HG03521 (cell line): Measurements from ENCODE around the gene PMPCA.

Experiments used
- ATAC-seq: cut with Tn5 transposase; IDR thresholded peaks from one replicate; pipeline ENCODE4 v1.9.1; 2021; ENCODE audit warnings: mild to moderate bottlenecking, moderate library complexity; ENCODE audit not compliant: unreplicated experiment

PMPCA gene

DNA sequence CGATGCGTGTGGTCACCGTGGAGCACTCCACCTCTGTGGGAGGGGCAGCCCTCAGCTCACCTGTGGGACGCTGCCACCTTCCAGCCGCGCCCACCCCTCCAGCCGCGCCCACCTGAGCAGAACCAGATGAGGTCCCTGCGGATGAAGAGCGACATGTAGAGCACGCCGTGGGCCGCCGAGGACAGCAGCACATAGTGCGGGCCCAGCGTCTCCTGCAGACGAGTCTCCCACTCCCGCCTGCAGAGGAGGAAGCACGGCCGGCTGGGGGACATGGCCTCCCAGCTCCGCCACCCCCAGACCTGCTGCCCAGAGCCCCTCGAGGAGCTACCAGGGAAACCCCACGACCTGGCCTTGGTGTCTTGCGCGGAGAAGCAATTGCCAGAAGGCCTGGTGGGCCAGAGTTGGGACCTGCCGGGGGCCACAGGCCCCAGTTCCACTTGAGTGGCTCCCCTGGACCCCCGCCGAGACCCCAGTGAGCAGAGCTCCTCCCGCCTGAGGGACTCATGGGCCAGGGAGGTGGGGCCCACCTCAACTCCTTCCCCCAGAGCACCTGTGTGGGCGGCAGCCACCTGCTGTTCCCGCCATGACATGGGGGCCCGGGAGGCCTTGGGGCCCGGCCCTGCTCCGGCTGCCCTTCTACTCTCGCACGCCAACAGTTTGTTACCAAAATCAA is 22.7 kb downstream of the PMPCA start:
- no peak for ATAC-seq

DNA sequence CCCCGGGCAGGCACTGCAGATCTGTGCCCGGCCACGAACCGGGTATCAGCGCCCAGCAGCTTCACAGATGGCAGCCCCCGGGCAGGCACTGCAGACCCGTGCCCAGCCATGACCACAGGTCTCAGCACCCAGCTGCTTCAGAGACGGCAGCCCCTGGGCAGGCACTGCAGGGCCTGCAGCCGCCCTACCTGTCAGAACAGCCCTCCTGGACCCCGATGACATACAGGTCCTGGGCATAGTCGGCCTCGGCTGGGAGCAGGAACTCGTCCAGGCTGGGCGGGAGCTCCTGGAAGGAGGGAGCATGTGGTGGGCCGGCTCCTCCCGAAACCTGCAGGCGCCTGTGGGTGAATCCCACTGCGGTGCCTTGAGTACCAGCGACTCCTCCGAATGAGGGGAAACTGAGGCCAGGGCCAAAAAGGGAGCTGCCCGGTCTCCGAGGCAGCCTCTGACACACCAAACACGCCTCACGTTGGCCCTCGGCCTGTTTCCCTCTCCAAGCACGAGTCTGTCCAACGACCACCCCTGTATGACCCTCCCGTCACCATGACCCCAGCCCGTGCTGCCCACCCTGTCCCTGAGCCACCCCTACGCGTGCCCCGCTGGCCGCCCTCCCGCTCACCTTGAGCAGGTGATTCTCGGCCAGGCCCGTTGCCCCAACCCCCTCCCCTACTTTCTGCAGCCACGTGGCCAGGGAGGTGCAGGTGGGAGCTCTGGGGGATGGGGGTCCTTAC is 23.6 kb downstream of the PMPCA start:
- ATAC-seq: no peak

DNA sequence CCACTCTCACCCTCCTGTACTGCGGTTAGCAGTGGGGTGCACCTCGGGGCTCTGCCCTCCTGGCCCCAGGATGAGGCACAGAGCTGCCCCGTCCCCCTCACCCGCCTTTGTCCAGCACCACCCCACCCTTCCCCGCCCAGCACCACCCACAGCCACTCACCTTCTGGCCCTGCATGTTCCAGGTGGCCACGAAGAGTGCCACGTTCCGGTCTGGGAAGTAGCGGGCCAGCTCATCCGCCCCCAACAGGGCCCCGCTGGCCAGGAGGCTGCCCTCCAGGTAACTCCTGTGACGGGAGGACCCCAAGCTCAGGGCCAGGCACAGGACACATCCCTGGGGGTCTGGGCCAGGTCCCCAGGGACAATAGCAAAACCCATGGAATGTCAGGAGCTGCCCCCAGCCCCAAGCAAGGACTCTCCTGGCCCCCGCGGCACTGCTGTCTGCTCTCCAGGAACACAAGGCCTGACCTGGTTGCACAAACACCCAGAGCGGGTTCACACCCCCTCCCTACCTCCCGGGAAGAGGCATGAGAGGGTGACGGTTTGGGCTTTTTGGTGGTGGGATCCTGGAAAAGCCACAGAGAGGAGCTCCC is 24.2 kb downstream of the PMPCA start:
- no peak for ATAC-seq

DNA sequence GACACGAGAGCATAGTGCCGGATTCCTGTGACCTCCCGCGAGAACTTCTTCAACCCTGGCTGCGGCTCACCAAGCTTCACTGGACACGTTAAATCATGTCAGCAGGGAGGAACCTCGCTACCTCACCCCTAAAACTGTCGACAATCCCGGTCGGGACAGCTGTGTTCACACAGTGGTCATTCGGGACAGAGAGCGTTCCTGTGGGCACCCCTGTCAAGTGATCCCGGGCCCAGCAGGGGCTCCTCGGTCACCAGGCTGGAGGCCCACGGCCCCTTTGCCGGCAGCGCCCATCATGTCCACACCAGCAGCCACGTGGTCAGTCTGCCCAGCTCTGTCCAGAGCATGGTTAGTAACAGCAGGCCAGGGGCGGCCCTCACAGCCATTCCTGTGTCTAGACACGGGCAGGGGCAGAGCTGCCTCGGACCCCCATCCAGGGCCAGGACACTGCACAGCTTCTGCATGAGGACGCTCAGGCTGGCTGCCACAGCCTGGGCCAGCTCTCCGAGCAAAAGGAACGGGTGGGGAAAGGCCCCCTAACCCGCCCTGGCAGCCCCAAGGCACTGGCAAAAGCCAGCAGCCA is 25.7 kb downstream of the PMPCA start:
- no peak for ATAC-seq

DNA sequence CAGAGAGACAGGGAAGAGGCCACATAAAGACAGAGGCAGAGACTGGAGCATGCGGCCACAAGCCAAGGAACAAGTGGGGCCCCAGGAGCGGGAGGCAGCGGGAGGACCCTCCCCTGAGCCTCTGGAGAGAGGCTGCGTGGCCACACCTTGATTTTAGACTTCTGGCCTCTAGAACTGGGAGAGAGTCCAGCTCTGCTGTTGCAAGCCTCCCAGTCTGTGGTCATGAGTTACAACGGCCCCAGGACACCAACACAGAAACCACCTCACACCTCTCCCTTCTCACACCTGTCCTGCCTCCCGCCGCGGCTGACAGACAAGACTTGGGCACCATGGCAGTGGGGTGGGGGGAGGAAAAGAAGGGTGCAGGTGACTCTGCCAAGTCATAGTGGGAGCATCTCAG is 27.0 kb downstream of the PMPCA start:
- ATAC-seq: no peak

DNA sequence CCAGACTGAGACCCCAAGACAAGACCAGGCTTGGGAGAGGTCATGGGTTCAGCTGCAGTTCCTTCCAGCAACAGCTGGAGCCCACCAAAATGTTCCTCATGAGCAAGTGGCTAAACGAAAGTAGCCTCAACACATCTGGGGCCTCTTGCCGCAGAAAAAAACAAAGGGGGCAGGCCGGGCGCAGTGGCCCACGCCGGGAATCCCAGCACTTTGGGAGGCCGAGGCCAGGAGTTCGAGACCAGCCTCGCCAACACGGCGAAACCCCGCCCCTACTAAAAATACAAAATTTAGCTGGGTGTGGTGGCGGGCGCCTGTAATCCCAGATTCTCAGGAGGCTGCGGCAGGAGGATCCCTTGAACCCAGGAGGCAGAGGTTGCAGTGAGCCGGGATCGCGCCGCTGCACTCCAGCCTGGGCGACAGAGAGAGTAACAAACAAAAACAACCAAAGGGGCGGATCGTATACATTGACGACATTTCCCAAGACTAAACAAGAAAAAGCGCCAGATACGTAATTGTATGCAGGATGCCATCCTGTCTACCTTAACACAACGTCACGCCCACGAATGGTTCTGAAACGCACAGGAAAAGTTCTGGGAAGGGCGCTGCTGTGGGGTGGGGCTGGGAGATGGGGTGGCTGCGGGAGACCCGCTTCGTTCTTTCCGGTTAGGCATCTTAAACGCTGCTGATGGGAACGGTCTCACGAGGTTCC is 27.5 kb downstream of the PMPCA start:
- ATAC-seq: no peak

DNA sequence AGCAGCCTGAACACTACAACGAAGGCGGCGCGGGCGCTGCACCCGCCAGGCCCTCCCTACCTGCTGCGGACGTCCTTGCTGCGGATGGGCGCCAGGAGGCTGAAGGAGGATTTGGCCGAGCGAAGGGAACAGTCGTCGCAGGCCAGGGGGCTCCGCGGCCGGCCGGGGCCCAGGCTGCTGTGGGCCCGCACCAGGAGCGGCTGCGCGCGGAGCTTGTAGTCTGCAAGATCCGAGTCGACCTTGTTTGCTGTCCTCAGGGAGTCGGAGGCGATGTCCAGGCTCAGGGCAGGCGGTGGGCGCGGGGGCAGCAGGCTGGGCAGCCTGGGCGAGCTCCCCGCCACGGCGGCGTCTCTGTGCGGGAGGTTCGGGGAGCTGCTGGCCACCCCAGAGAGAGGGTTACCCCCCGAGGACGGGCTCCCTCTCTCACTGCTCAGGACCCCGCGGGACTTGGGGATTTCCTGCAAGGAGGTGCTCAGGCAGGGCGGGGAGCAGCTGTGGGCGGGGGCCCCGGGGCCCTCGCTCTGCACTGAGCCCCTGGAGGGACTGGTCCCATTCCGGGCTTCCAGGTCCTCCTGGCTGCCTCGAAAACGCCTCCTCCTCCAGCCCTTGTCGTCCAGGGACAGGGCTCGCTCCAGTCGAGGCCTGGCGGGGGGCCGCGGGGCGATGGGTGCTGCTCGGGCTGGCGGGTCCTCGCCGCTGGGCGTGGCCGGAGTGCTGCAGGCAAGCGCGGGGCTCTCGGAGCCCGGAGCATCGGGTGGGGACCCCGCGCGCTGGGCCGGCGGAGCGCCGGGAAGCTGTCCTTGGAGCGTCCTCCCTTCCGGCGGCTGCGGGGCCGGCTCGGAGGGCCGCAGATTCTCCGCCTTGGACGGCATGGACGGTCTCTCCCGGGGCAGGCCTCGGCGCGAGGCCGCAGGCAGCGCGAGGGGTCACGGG is 28.4 kb downstream of the PMPCA start:
- ATAC-seq: peak; percentile 37

DNA sequence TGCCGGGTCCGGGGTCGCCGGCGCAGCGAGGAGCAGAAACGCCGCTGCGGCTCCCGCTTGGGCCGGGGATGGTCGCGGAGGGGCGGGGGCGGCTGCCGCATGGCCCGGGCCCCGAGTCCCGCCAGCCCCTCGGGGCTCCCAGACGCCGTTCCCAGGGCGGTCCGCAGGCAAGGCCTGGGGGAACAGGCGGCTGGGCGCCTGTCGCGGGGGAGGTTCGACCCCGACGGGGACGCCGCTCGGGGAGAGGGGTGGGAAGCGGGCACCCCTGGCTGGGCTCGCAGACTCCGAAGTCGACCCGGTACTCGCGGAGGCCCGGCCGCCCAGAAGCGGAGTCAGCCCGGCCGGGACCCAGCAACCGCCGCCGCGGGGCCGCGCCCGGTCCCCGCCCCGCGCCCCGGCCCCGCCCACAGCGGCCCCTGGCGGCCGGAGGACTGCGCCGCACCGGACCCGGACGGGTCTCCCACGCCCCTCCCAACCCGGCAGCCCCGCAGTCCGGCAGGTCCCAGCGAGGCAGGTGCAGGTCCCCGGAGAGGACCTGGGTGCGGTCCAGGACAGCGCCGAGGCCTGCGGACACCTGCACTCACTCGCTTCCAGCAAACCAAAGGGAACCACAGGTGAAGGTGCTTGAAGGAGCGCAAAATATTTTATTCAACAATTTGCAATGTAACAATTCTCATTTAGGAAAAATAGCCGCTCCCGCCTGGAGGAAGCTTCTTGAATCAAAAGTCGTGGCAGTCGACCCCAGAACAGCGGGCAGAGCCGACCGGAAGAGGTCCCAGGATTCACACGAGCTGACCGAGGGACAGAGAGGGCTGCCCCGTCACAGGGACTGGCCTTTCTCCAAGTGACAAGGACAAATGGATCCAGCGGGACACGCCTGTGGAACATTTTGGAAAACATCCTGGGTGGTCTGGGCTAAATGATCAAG is 29.3 kb downstream of the PMPCA start, which contains the start of gene INPP5E:
Gene INPP5E, minus strand, starts transcription at position 365 of the 928 bp plus-strand sequence. CDS start 426 bp downstream, outside the sequence.
- peak; percentile 64 for ATAC-seq

DNA sequence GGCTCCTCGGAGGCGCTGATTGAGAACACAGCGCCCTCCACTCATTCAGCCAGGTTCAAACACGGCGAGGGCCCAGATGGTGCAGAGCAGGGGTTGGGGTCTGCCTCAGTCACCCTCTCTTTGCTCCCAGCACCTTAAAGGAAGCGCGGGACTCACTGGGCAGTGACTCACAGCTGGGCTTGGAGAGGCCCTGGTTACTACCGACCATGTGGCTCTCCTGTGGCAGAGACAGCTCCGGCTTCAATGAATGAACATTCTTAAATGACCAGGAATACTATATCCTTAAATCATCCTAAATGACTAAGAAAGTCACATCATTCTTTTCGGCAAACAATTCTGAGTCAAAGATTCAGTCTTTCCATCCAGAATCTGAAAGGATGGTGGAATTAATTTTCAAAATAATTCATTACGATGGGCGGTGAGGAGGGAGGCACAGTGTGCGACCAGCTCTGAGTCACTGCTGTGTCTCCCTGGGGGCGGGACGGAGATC is 30.8 kb downstream of the PMPCA start:
- ATAC-seq: no peak

DNA sequence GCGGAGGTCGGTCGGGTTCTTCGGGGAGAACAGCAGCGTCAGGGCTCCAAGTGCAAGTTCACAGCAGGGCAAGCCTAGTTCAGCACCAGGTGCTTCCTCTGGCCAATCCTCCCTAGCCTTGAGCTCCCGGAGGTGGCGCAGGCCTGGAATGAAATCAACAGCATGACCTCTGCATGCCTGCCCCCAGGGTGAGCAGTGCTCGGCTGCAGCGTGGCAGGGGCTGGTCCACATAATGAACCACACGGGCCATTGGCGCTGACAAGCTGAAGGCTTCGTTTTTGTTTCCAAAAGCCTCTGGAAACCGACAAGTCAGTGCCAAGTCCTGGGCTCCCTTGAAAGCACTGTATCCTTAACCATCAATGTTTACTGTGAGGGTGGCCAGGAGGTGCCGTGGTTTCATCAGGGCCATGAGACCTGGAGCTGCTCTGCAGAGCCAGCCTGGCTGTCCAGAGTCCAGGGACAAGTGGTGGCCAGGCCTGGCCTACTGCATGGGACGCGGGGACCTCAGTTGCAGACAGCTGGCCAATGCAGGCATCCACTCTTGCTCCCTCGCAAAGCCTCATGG is 31.3 kb downstream of the PMPCA start:
- no peak for ATAC-seq

DNA sequence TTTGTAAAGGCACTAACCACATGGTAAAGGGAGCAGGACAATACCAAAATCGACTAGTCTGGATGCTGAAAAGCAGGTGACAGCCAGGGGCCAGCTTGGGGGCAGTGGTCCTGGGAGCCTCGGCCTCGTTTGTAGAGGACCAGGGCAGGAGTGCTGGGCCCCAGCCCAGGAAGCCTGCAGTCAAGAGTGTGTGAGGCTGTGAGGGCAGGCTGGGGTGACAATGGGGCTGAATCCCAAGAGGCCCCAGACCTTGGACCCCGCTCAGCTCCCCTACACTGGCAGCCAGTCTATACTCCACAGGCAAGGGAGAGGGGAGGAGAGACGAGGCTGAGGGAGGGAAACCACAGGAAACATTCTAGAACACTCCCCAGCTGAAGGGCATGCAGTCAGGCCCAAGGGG is 31.8 kb downstream of the PMPCA start:
- no peak for ATAC-seq

DNA sequence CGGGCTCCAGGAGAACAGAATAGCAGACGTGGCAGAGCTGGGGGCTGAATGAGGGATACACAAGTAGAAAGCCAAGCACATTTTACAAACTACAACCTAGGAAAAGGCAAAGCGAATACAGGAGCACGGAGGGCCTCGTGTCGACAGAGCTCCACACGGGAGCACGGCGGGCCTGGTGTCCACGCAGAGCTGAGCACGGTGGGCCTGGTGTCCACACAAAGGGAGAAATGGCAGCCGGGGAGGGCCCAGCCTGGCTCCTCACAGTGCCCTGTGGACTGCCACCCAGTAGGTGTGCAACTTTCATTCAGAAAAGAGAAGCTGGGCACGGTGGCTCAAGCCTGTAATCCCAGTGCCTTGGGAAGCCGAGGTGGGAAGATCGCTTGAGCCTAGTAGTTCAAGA is 32.6 kb downstream of the PMPCA start:
- ATAC-seq: no peak

DNA sequence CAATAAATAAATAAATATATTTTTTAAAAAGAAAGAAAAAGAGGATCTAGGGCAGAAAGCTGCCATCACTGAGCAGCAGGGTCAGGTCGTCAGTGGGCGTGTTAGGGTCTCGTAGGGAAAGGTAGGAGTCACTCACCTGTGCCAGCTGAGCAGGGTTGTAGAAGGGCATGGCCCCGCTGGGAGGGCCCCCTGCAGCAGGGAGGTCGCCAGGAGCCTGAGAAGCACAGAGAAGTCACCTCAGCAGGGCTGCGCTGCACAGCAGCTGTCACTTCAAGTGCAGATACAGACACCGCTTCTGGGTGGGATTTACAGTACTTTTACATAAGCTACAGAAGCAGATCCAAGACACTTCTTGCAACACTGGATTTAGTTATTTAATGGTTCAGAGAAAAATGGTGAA is 33.2 kb downstream of the PMPCA start:
- ATAC-seq: no peak

DNA sequence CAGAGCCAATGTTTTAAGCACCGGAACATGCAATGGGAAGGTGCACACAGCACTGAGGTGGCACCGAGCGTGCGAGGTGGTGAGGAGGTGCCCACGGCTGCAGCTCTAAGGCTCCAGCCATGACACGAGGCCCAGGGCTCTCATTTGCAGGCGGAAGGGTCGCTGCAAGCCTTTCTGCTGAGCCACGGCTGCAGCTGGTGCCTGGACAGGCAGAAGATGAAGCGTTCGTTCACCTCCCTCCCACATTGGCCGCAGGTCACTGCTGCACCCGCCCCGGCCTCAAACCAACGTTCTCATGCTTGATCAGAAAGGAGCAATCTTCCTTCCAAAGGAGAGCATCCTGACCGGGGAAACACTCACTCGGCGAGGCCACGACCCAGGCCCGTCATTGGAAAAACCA is 33.6 kb downstream of the PMPCA start:
- ATAC-seq: no peak

DNA sequence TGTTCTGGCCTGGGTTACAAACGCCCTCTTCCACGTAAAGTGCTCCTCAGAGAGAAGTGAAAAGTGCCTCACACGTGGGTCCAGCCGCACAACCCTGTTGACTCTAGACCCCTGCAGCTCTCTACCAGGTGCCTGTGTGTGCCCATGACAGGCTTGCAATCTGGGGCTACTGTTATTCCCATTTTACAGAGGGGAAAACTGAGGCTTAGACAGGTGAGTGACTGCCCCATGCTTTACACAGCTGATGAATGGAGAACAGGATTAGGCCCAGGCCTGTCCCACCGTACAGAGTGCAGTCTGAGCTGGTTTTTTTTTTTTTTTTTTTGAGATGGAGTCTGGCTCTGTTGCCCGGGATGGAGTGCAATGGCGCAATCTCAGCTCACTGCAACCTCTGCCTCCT is 35.3 kb downstream of the PMPCA start:
- ATAC-seq: no peak

DNA sequence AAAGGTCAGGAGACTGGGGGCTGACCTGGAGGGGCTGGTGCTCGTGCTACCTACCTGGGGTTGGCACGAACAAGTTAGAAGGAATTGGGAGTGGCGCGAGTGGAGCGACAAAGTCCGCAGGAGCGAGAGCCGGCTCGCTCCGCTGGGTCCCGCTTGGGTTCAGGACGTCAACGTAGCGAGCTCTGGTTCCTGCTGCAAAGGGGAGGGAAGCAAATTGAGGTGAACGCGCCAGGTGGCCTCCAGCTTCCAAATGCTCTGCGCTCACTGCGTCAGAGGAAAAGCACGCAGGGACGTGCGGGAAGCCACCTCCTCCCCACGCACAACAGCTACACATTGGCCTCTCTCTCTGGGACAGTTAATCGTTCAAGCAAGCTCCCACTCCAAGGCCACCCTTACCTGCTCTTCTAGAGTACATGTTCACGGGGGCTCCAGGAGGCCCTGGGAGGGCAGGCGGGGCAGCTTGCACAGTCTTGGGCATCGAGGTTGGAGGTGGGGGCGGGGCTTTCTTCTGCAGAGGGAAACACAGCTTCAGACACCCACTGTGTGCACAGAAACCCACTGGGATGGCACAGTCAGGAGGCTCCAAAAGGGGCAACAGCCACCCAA is 36.8 kb downstream of the PMPCA start:
- ATAC-seq: no peak

DNA sequence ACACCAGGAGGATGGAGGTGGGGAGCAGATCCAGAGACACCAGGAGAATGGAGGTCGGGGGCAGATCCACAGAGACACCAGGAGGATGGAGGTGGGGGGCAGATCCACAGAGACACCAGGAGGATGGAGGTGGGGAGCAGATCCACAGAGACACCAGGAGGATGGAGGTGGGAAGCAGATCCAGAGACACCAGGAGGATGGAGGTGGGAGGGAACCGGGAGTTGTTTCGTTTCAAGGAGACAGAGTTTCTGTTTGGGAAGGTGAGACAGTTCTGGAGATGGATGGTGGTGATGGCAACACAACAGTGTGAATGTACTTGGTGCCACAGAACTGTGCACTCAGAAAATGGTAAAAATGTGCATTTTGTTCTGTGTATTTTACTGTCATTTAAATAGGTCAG is 38.2 kb downstream of the PMPCA start:
- ATAC-seq: no peak

DNA sequence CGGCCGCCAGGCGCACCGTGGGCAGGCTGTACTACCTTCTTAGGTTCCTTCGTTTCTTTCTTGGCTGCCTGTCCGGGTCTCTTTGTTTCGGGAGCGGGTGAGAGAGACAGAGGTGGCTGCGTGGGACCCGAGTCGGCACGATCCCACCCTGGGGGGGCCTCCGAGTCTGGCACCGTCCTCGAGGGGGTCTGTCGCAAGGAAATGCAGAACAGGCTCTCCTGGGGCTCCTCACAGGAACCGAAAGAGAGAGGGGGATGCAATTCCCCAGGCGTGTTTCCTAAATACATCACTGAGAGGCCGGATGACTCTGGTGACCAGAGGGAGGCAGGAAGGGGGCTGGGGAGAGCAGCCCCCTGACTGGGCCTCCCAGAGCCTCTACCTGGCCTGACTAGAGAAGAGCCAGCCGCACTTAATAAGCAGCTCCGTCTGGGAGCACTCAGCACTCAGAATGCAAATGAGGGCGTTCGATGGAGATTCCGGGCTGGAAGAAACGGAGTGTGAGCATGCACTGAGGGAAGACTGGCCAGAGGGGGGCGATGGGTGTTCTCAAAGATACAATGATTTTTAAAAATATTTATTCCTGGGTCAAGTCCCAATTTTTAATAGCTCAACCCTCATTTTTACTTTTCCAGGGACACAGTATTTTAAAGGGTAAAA is 40.9 kb downstream of the PMPCA start:
- ATAC-seq: no peak
